HCT116 (cell line): ENCODE results near the gene PTPRO. TPM values are rescaled to one million over a fixed set of nuclear protein-coding genes. Genes with fewer than 3 reads are reported as not detected.

Source experiments
- ATAC-seq: fragments of 200-7000 bp; cut with Tn5 transposase; 2 replicates; pipeline ENCODE4 v1.9.1; 2020; ENCODE audit warnings: mild to moderate bottlenecking, moderate library complexity
- BruUV-seq: library from RNA; stranded (reverse); fragments of 400-500 nt; replicated peaks from 2 replicates; lab custom pipeline; 2021; lab: Mats Ljungman, UMichigan
- CTCF ChIA-PET: fragments of 300-600 bp; sonication (Branson Sonifier 250); formaldehyde crosslinking; loops from one replicate; lab custom pipeline; 2021; ENCODE audit warnings: antibody characterized with exemption; lab: Charles Lee
- POLR2A ChIA-PET: fragments of 300-600, 350-600 bp; sonication (Branson Sonifier 250); formaldehyde crosslinking; loops from one replicate; lab custom pipeline; 2021; ENCODE audit warnings: antibody characterized with exemption; lab: Charles Lee
- RAD21 ChIA-PET, 2 experiments: fragments of 300-600 bp; sonication (Branson Sonifier 250); formaldehyde crosslinking; loops; one replicate each; lab custom pipeline; 2023; ENCODE audit warnings: low total read pairs in 2 of 2; ENCODE audit not compliant: uncharacterized antibody in 2 of 2, unreplicated experiment in 2 of 2, low non-redundant PET in 1 of 2; lab: Charles Lee
- DNase-seq: peaks from one replicate; pipeline ENCODE4 v3.0.0-alpha.2; 2010; ENCODE audit warnings: low read depth, low spot score
- H2AFZ ChIP-seq: fragments of 200-600 bp; shearing (Covaris generic), sonication (generic); 2 replicates; pipeline ENCODE4 v1.6.1; 2017; ENCODE audit warnings: low read depth, mixed run types, mixed read lengths, antibody characterized with exemption, low read length; ENCODE audit not compliant: poor library complexity, severe bottlenecking
- H3K27ac ChIP-seq: 2 replicates; pipeline ENCODE4 v1.5.1; 2012; ENCODE audit warnings: low read depth, low read length
- H3K27me3 ChIP-seq: fragments of 200-600 bp; sonication (generic); 2 replicates; pipeline ENCODE4 v1.6.1; 2016; ENCODE audit warnings: mixed run types, low read length, mixed read lengths; ENCODE audit not compliant: insufficient read depth
- H3K36me3 ChIP-seq, 2 experiments: fragments of 200-500 bp in 1 of 2; fragments of 200-600 bp in 1 of 2; sonication (Bioruptor generic) in 1 of 2; sonication (generic) in 1 of 2; 2 replicates each; pipeline versions ENCODE4 v1.5.1 to v1.6.1; 2014 to 2016; ENCODE audit warnings: low read length in 2 of 2, inconsistent platforms in 1 of 2, mixed read lengths in 1 of 2, mixed run types in 1 of 2; ENCODE audit not compliant: insufficient read depth in 2 of 2, control insufficient read depth in 1 of 2
- H3K4me1 ChIP-seq, 2 experiments: fragments of 200-600 bp in 1 of 2; sonication (generic) in 1 of 2; 2 replicates each; pipeline versions ENCODE4 v1.5.1 to v1.6.1; 2012 to 2017; ENCODE audit warnings: low read length in 2 of 2, inconsistent platforms in 1 of 2, mild to moderate bottlenecking in 1 of 2, mixed read lengths in 1 of 2, mixed run types in 1 of 2, moderate library complexity in 1 of 2; ENCODE audit not compliant: insufficient read depth in 2 of 2, control insufficient read depth in 1 of 2
- H3K4me2 ChIP-seq: fragments of 200-600 bp; sonication (generic); 2 replicates; pipeline ENCODE4 v1.6.1; 2017; ENCODE audit warnings: mixed run types, low read length, mixed read lengths
- H3K4me3 ChIP-seq, 2 experiments: fragments of 200-600 bp in 1 of 2; sonication (generic) in 1 of 2; replicated peaks in 1 of 2; 2 replicates each; pipeline ENCODE4 v1.5.1; 2011 to 2016; ENCODE audit warnings: low read length in 2 of 2, control low read depth in 1 of 2, low read depth in 1 of 2, mild to moderate bottlenecking in 1 of 2, mixed read lengths in 1 of 2, mixed run types in 1 of 2
- H3K79me2 ChIP-seq: fragments of 200-600 bp; sonication (generic); 2 replicates; pipeline ENCODE4 v1.6.1; 2017; ENCODE audit warnings: mild to moderate bottlenecking, mixed run types, low read length, moderate library complexity, mixed read lengths; ENCODE audit not compliant: insufficient read depth
- H3K9ac ChIP-seq: fragments of 200-600 bp; sonication (generic); 2 replicates; pipeline ENCODE4 v1.6.1; 2016; ENCODE audit warnings: low read length, mixed read lengths
- H3K9me2 ChIP-seq: fragments of 200-600 bp; sonication (generic), shearing (Covaris generic); 2 replicates; pipeline ENCODE4 v1.6.1; 2017; ENCODE audit warnings: mixed run types, mild to moderate bottlenecking, moderate library complexity; ENCODE audit not compliant: insufficient read depth
- H3K9me3 ChIP-seq, 2 experiments: fragments of 200-500 bp in 1 of 2; fragments of 200-600 bp in 1 of 2; sonication (Bioruptor generic) in 1 of 2; sonication (generic) in 1 of 2; 2 replicates each; pipeline ENCODE4 v1.6.1; 2014 to 2017; ENCODE audit warnings: low read length in 2 of 2, mixed read lengths in 2 of 2, inconsistent platforms in 1 of 2, low read depth in 1 of 2, mild to moderate bottlenecking in 1 of 2, mixed run types in 1 of 2, moderate library complexity in 1 of 2; ENCODE audit not compliant: control insufficient read depth in 1 of 2, insufficient read depth in 1 of 2
- H4K20me1 ChIP-seq: fragments of 200-600 bp; sonication (generic), shearing (Covaris generic); 2 replicates; pipeline ENCODE4 v1.6.1; 2017; ENCODE audit warnings: mixed run types, mild to moderate bottlenecking, moderate library complexity; ENCODE audit not compliant: insufficient read depth
- ATF3 ChIP-seq: IDR thresholded peaks from 2 replicates; pipeline ENCODE4 v1.6.1; 2012
- CBX3 ChIP-seq: IDR thresholded peaks from 2 replicates; pipeline ENCODE4 v1.6.1; 2012; ENCODE audit warnings: low read depth
- CEBPB ChIP-seq: IDR thresholded peaks from 2 replicates; pipeline ENCODE4 v1.6.1; 2012; ENCODE audit warnings: low read depth
- CTCF ChIP-seq, 3 experiments: fragments of 200-600 bp in 1 of 3; sonication (generic) in 1 of 3; IDR thresholded peaks in 2 of 3; conservative IDR thresholded peaks in 1 of 3; 2 replicates each; pipeline ENCODE4 v1.5.1; 2012 to 2017; ENCODE audit warnings: low read depth in 2 of 3, low read length in 2 of 3, antibody characterized with exemption in 1 of 3, borderline replicate concordance in 1 of 3, control low read depth in 1 of 3, mild to moderate bottlenecking in 1 of 3, mixed read lengths in 1 of 3, mixed run types in 1 of 3, moderate library complexity in 1 of 3; ENCODE audit not compliant: insufficient read depth in 1 of 3
- ELF1 ChIP-seq: IDR thresholded peaks from 2 replicates; pipeline ENCODE4 v1.6.1; 2012; ENCODE audit warnings: low read depth, borderline replicate concordance
- EZH2 ChIP-seq: fragments of 200-600 bp; sonication (generic); IDR thresholded peaks from 2 replicates; pipeline ENCODE4 v1.6.1; 2017; ENCODE audit warnings: antibody characterized with exemption, mixed run types
- EZH2phosphoT487 ChIP-seq: fragments of 200-600 bp; IDR thresholded peaks from 2 replicates; pipeline ENCODE4 v1.6.1; 2018; ENCODE audit warnings: antibody characterized with exemption, borderline replicate concordance
- FOSL1 ChIP-seq: IDR thresholded peaks from 2 replicates; pipeline ENCODE4 v1.6.1; 2012; ENCODE audit warnings: low read depth
- MAX ChIP-seq: IDR thresholded peaks from 2 replicates; pipeline ENCODE4 v1.6.1; 2012
- POLR2A ChIP-seq: IDR thresholded peaks from 2 replicates; pipeline ENCODE4 v1.7.0; 2011; ENCODE audit warnings: borderline replicate concordance; ENCODE audit not compliant: insufficient read depth, insufficient read length; ENCODE audit errors: extremely low read depth
- RAD21 ChIP-seq: IDR thresholded peaks from 2 replicates; pipeline ENCODE4 v1.6.1; 2012; ENCODE audit warnings: low read depth, mild to moderate bottlenecking
- REST ChIP-seq: IDR thresholded peaks from 2 replicates; pipeline ENCODE4 v1.6.1; 2012; ENCODE audit warnings: low read depth
- SIN3A ChIP-seq: IDR thresholded peaks from 2 replicates; pipeline ENCODE4 v1.6.1; 2012; ENCODE audit warnings: low read depth
- SP1 ChIP-seq: IDR thresholded peaks from 2 replicates; pipeline ENCODE4 v1.6.1; 2012; ENCODE audit warnings: low read depth
- SRF ChIP-seq: IDR thresholded peaks from 2 replicates; pipeline ENCODE4 v1.6.1; 2012; ENCODE audit warnings: low read depth
- TCF7L2 ChIP-seq: IDR thresholded peaks from 2 replicates; pipeline ENCODE4 v1.7.0; 2011; ENCODE audit warnings: borderline replicate concordance, inconsistent platforms; ENCODE audit not compliant: insufficient read depth, insufficient read length; ENCODE audit errors: extremely low read depth
- YY1 ChIP-seq: IDR thresholded peaks from 2 replicates; pipeline ENCODE4 v1.6.1; 2011; ENCODE audit warnings: low read length, low read depth, moderate library complexity, mild to moderate bottlenecking; ENCODE audit not compliant: insufficient replicate concordance; ENCODE audit errors: extremely low read depth
- ZBTB33 ChIP-seq: IDR thresholded peaks from 2 replicates; pipeline ENCODE4 v1.6.1; 2011; ENCODE audit warnings: mild to moderate bottlenecking, low read length, moderate library complexity; ENCODE audit not compliant: insufficient replicate concordance; ENCODE audit errors: extremely low read depth
- ZFX ChIP-seq: fragments of 450-650 bp; IDR thresholded peaks from 2 replicates; pipeline ENCODE4 v1.6.1; 2017
- ZNF274 ChIP-seq: fragments of 200-500 bp; sonication (Bioruptor generic); IDR thresholded peaks from 2 replicates; pipeline ENCODE4 v1.6.1; 2014; ENCODE audit warnings: mild to moderate bottlenecking, low read depth, low read length, inconsistent platforms
- intact Hi-C: fragments of 100-400 bp; cut with micrococcal nuclease; formaldehyde crosslinking; loops from 2 replicates; pipeline ENCODE4 v1.10.0; 2022
- total RNA-seq: library from RNA; stranded (reverse); gene quantifications from one replicate; pipeline ENCODE4 v1.2.1, GENCODE V29; 2021; ENCODE audit not compliant: unreplicated experiment

The PTPRO gene
- total RNA-seq, 1 experiment from 2014 or later = not detected

- H3K4me2 ChIP-seq = no peak overlapping the region
- POLR2A ChIA-PET = no interaction called here
- CTCF ChIA-PET = no interaction called here
Observed at GRCh38 chr12:15344561-15344960, 22.3 kb downstream of the PTPRO start.

More at GRCh38 chr12:15344561-15344960, 22.3 kb downstream of the PTPRO start:
- Histone ChIP-seq H3K79me2 (no peaks in the 10 kb centered on the region), H3K27ac (no peak overlapping the region), H2AFZ (no peak overlapping the region), H3K4me3 (no peak overlapping the region), H3K27me3 (peaks cover 40% of the 10 kb centered on the region), H3K9me3 (no peaks in the 10 kb centered on the region), H3K9ac (no peak overlapping the region), H3K9me2 (no peaks in the 10 kb centered on the region), H4K20me1 (no peaks in the 10 kb centered on the region), H3K4me1 (no peaks in the 10 kb centered on the region), H3K36me3 (no peaks in the 10 kb centered on the region)
- ATAC-seq = no peak
- DNase-seq = no peak
- RAD21 ChIA-PET = no interaction called here
- TF ChIP-seq FOSL1 = no peak
- no peak for TF ChIP-seq CBX3
- no peak for TF ChIP-seq EZH2
- no peak for TF ChIP-seq REST
- TF ChIP-seq ZBTB33 = no peak
- TF ChIP-seq ELF1 = no peak
- no peak for TF ChIP-seq SIN3A
- TF ChIP-seq YY1 = no peak
- no peak for TF ChIP-seq TCF7L2
- no peak for TF ChIP-seq CTCF (IDR thresholded peaks at IDR 0.05 in 2 of 3, conservative IDR thresholded peaks at IDR 0.05 in 1 of 3; ENCODE audit: borderline replicate concordance in 1 of 3, insufficient read depth in 1 of 3, low read depth in 2 of 3, low read length in 2 of 3)
- TF ChIP-seq POLR2A = no peak
- TF ChIP-seq CEBPB = no peak
- TF ChIP-seq SP1 = no peak
- TF ChIP-seq ZNF274 = no peak
- TF ChIP-seq SRF = no peak
- no peak for TF ChIP-seq ZFX
- TF ChIP-seq ATF3 = no peak
- TF ChIP-seq RAD21 = no peak
- TF ChIP-seq EZH2phosphoT487 = no peak
- TF ChIP-seq MAX = no peak
- intact Hi-C loops = no loop called here
- BruUV-seq = no TSS peak
